GM19238 (cell line): Measurements from ENCODE around the gene AASDH.

Experiments used
- DNase-seq: peaks from one replicate; pipeline ENCODE4 v3.0.0; 2011; ENCODE audit warnings: low spot score; ENCODE audit not compliant: insufficient read length

Gene AASDH

GRCh38 chr4:56288663-56289062, 98.6 kb downstream of the AASDH start:
- no peak for DNase-seq
